HUES64 (cell line): Measurements from ENCODE around the gene DCHS1.

Experiments
- H3K27ac ChIP-seq: 2 replicates; pipeline ENCODE4 v1.7.0; 2013; ENCODE audit warnings: low read depth, low read length, inconsistent platforms
- H3K27me3 ChIP-seq: 2 replicates; pipeline ENCODE4 v1.6.1; 2013; ENCODE audit warnings: mild to moderate bottlenecking, low read length; ENCODE audit not compliant: insufficient read depth
- H3K36me3 ChIP-seq: 2 replicates; pipeline ENCODE4 v1.6.1; 2013; ENCODE audit warnings: mild to moderate bottlenecking, low read length; ENCODE audit not compliant: insufficient read depth
- H3K4me1 ChIP-seq: 2 replicates; pipeline ENCODE4 v1.6.1; 2013; ENCODE audit warnings: mild to moderate bottlenecking, low read length, moderate library complexity; ENCODE audit not compliant: insufficient read depth
- H3K4me3 ChIP-seq: 2 replicates; pipeline ENCODE4 v1.5.1; 2013; ENCODE audit warnings: mild to moderate bottlenecking, low read length, moderate library complexity
- H3K9ac ChIP-seq: 2 replicates; pipeline ENCODE4 v1.6.1; 2013; ENCODE audit warnings: mild to moderate bottlenecking, low read depth, low read length
- H3K9me3 ChIP-seq: 2 replicates; pipeline ENCODE4 v1.6.1; 2013; ENCODE audit warnings: low read depth, low read length; ENCODE audit not compliant: insufficient read depth
- WGBS: fragments of 150-250, 120-280 bp; methylation state at CpG from one replicate; pipeline ENCODE4 v1.1.7; 2013; ENCODE audit warnings: missing lambda C conversion rate; 5-methylcytosine and 5-hydroxymethylcytosine counted together

Gene DCHS1

DNA sequence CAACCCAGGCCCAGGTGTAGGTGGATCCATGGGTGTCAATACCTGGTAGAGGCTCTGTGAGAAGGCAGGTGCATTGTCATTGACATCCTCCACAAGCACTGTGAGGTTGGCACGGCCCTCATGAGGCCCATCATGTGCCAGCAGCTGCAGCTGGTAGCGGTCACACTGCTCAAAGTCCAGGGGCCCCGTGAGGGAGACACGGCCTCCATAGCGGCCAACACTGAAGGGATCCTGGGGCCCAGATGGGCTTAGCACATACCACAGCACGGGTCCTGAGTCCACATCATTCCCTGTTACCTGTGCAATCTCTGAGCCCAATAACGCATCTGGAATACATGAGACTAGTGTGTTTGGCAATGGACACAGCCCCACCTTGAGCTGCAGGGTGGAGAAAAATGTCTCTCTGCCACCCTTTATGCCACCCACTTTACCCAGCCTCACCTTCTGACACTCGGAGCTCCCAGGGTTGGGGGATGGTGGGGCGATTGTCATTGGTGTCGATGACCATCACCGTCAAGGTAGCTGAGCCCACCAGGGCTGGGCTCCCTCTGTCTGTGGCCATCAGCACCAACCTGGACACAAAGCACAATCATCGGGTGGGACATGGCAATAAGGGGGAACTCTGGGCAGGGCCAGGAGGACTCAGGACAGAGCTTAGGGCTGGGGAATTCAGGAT is 30.3 kb downstream of the DCHS1 start:
- Histone ChIP-seq H3K4me3 (no peak overlapping the region), H3K9ac (no peak overlapping the region)

DNA sequence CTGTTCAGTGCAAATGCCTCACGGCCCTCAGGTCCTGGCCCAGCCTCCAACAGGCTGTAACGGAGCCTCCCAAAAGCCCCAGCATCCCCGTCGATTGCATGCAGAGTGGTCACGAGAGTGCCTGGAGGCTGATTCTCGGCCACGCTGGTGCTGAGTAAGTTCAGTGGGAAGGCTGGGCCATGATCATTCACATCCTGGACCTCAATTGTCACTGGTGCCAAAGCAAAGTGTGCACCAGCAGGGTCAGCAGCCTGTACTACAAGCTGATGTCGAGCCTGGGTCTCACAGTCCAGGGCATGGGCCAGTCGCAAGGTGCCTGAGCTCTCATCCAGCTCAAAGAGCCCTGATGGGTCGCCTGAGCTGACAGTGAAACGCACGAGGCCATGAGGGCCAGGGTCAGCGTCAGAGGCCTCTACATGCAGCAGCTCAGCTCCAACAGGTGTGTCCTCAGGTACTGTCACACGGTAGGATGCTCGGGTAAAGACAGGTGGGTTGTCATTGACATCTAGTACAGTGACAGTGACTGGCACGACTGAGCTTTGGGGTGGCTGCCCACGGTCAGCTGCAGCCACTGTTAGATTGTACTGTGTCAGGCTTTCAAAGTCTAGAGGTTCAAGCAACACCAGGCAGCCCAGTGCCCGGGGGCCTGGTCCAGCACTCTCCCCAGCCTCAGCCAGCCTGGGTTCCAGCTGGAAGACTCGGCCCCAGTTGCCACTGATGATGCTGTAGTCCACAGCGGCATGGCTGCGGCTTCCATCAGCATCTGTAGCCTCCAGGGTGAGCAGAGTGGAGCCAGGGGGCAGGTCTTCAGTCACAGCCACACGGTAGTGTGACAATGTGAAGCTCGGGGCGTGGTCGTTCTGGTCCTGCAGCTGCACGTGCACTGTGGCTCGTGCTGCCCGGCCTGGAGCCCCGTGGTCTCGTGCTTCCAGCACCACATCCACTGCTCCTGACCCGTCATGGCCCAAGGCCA is 31.9 kb downstream of the DCHS1 start:
- 94% methylated on average over 31 of the region's 31 CpGs for WGBS
- H3K27me3 ChIP-seq: peaks cover 3% of the 10 kb centered on the region; the same call in 1 of the 2 replicates

More for the DNA sequence above, 30.3 kb downstream of the DCHS1 start:
- H3K27me3 ChIP-seq: peaks cover 19% of the 10 kb centered on the region
- no peak overlapping the region for H3K27ac ChIP-seq
- WGBS: 94% methylated on average over 12 of the region's 12 CpGs
- H3K9me3 ChIP-seq: no peaks in the 10 kb centered on the region
- H3K36me3 ChIP-seq: peaks cover 25% of the 10 kb centered on the region
- H3K4me1 ChIP-seq: peaks cover 4% of the 10 kb centered on the region

DNA sequence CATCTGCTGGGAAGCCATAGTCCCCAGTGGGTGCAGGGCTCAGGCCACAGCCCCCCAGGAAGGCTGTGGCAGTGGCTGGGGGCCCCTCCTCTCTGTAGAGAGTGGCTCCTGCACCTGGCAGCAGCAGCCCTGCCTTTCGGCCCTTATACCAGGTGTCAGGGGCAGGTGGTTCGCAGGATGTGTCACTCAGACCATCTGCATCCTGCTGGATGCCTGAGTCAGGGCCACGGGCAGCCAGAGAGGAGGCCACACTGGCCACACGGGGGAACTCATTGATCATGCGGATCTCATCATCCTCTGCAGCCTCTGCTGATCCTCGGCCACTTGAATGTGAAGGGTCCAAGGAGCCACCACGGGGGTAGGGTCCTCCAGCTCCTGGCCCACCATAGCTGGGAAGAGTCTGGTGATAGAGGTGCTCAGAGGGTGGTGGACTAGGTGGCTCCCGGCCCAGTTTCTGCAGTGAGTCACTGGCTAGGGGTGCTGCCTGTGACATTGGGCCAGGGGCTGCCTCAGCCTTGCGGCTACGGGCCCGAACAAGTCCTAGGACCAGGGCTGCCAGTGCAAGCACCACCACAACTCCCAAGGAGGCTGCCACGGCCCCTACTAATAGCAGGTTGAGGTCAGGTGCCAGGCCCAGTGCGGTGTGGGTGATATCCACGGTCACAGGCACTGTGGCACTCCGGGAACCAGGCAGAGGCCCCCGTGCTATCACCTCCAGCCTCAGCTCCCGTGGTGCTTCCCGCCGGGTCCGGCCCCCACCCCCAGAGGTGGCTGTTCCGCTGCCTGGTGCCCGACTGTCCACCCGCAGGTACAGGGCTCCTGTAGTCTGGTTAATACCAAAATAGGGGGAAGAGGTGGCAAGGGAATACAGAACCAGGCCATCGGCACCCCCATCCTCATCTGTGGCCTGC is 33.1 kb downstream of the DCHS1 start:
- Histone ChIP-seq H3K36me3 (peaks cover 19% of the 10 kb centered on the region), H3K27me3 (no peaks in the 10 kb centered on the region)
- 94% methylated on average over 24 of the region's 24 CpGs for WGBS

More for the DNA sequence above, 31.9 kb downstream of the DCHS1 start:
- H3K4me3 ChIP-seq: no peak overlapping the region
- peaks cover 14% of the 10 kb centered on the region for H3K4me1 ChIP-seq
- no peak overlapping the region for H3K27ac ChIP-seq
- peaks cover 20% of the 10 kb centered on the region for H3K36me3 ChIP-seq
- no peak overlapping the region for H3K9ac ChIP-seq
- H3K9me3 ChIP-seq: no peaks in the 10 kb centered on the region

DNA sequence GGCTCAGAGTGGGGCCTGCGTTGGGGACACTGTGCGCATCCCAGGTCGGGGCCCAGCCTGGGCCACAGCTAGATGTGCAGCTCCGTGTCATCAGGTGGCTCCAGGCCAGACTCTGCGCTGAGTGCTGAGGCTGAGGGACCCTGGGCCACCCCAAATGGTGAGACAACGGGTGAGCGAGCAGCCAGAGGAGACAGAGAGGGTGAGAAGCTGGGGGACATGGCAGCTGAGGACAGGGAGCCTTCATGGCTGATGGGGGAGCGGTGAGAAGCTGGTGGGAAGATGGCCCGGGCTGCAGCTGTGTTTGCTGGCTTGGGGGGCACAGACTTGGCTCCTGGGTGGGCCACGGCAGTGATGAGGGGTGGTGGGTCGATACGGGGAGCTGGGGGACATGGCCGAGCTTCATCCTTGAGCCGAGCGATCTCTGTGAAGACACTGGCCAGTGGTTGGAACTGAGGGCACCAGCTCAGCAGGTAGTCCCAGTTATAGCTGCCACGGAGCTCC is 33.8 kb downstream of the DCHS1 start:
- H3K27me3 ChIP-seq: no peaks in the 10 kb centered on the region
- WGBS: 93% methylated on average over 16 of the region's 16 CpGs
- H3K9me3 ChIP-seq: no peaks in the 10 kb centered on the region
- H3K4me1 ChIP-seq: peaks cover 20% of the 10 kb centered on the region
- no peak overlapping the region for H3K27ac ChIP-seq
- H3K36me3 ChIP-seq: peaks cover 14% of the 10 kb centered on the region
- H3K9ac ChIP-seq: no peak overlapping the region
- H3K4me3 ChIP-seq: no peak overlapping the region

More for the DNA sequence above, 33.1 kb downstream of the DCHS1 start:
- no peak overlapping the region for H3K27ac ChIP-seq
- H3K4me1 ChIP-seq: peaks cover 20% of the 10 kb centered on the region
- no peak overlapping the region for H3K9ac ChIP-seq
- H3K4me3 ChIP-seq: no peak overlapping the region
- H3K9me3 ChIP-seq: no peaks in the 10 kb centered on the region

DNA sequence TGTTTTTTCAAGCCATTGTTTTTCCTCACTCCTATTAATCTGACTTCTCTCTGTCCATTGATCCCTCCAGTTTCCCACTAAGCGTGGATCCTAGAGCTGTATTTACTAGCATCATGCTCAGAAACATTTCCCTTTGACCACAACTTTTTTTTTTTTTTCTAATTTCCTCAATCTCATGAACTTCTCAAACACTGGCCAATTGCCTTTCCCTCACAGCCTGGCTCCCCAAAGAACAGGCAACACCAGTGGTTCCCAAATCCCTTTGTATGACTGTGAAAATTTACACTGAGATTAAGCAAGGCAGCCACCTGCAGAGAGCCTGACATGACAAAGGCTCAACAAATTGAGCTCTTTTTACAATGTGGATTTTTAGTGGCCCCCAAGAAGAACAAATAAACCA is 35.0 kb downstream of the DCHS1 start:
- Histone ChIP-seq H3K4me1 (peaks cover 20% of the 10 kb centered on the region), H3K27ac (no peak overlapping the region), H3K36me3 (peaks cover 18% of the 10 kb centered on the region), H3K4me3 (no peak overlapping the region), H3K9me3 (no peaks in the 10 kb centered on the region), H3K9ac (no peak overlapping the region), H3K27me3 (no peaks in the 10 kb centered on the region)
- 84% methylated on average over 1 of the region's 1 CpG for WGBS

DNA sequence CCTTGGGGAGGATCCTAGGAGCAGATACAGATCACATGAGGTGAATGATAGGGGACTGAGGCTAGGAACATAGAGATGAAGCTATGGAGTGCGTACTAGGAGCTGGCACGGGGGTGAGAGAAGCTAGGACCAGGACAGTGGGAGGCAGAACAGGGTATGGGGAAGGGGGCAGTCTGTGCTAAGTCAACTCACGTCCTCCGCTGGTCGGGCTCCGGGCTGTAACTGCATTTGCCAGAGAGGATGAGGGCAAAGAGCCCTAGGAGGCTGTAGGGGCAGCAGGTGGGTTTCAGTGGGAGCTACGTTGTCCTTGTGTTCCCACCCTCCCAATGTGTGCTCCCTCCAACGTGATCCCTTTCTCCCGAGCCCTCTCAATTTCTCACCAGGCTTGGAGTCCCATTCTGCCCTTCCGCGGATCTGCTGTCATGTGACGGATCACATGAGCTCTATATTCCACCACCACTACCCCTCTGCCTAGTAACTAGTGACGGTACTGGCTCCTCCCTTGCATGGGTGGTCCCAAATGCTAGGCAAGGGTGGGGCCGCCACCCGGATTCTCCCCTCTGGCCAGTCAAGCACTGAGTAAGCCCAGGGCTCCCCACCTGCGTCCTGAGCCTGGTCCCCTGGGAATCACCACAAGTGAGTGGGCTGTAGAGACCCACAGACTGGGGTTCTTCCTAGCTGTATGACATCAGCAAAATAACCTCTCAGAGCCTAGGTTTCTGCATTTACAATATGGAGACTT is 36.4 kb downstream of the DCHS1 start, which contains the start of gene TPP1:
TPP1 (minus strand) TSS at position 419 of the 742 bp plus-strand sequence; CDS start at position 397, 22 bp downstream.
- Histone ChIP-seq H3K27me3 (no peaks in the 10 kb centered on the region), H3K9ac (peak within 1 kb of the TSS; percentile 78)
- WGBS: under 1% methylated on average over 16 of the region's 16 CpGs

DNA sequence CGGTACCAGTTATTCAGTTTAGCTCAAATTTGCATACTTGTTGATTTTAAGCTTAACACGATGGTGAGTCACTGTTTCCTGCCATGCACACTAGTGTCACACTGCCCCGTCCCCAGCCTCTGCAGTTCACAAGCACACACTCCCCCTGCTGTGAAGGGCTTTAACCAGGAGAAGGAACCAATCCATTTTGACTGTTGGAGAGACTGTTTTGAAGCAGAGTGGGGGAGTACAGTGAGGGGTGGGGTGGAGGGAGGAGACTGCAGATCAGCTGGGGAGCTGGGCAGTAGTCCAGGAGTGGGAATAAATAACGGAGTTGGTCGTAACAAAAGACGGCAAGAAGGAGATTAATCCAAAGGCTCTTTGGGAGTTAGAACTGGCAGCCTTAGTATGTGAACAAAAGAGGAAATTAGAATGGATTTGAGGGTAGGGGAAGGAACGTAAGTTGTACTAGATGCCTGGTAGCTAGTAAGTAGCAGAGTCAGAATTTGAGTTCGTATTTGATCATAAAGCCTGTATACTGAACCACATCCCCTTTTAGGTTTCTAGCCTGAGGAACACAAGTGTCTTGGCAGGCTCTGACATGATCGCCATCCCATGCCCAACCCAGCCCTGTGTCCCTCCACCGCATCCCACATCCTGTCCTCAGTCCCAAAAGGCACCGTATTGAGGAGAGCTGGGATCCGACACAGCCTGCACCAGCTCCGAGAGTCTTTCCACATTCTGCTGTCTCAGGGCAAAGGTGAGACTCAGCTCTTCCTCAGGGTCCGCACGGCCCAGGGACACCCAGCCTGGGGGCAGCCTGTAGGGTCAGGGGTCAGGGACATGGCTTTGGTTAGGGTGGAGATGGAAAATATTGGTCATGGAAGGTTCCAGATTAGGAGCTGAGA is 37.2 kb downstream of the DCHS1 start:
- WGBS: 51% methylated on average over 15 of the region's 15 CpGs
- H3K27me3 ChIP-seq: no peaks in the 10 kb centered on the region
- peak overlapping the region; percentile 84 for H3K4me3 ChIP-seq
- H3K9me3 ChIP-seq: no peaks in the 10 kb centered on the region
- peak overlapping the region; percentile 78 for H3K9ac ChIP-seq
- no peak overlapping the region for H3K27ac ChIP-seq
- peaks cover 20% of the 10 kb centered on the region for H3K4me1 ChIP-seq
- H3K36me3 ChIP-seq: peaks cover 18% of the 10 kb centered on the region

More for the DNA sequence above, 36.4 kb downstream of the DCHS1 start, which contains the start of gene TPP1:
- Histone ChIP-seq H3K9me3 (no peaks in the 10 kb centered on the region), H3K4me3 (peak within 1 kb of the TSS; percentile 84), H3K4me1 (peaks cover 20% of the 10 kb centered on the region), H3K27ac (no peak within 1 kb of the TSS), H3K36me3 (peaks cover 14% of the 10 kb centered on the region)

DNA sequence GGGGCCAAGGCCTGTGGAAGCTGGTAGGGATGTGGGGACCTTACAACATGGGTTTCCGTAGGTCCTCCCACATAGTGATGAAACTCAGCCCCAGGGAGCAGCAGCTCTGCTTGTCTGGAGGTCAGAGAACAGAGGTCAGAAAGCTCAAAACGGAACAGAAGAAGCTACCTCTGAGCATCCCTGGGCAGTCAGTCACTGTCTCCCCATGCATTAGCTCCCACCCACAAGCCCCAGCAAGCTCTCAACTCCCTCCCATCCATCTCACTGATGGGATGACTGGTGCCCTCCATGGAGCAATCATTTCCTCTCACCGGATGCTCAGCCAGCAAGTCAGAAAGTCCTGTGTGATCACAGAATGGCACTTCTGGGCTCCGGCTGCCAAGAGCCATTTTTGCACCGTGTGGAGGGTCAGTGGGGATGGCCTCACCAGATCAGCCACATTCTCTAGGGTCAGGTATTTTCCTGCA is 38.3 kb downstream of the DCHS1 start:
- WGBS: 90% methylated on average over 5 of the region's 5 CpGs
- H3K9me3 ChIP-seq: no peaks in the 10 kb centered on the region
- H3K9ac ChIP-seq: no peak overlapping the region
- H3K27ac ChIP-seq: no peak overlapping the region
- H3K4me3 ChIP-seq: no peak overlapping the region
- no peaks in the 10 kb centered on the region for H3K27me3 ChIP-seq
- H3K36me3 ChIP-seq: peaks cover 18% of the 10 kb centered on the region
- H3K4me1 ChIP-seq: peaks cover 25% of the 10 kb centered on the region

DNA sequence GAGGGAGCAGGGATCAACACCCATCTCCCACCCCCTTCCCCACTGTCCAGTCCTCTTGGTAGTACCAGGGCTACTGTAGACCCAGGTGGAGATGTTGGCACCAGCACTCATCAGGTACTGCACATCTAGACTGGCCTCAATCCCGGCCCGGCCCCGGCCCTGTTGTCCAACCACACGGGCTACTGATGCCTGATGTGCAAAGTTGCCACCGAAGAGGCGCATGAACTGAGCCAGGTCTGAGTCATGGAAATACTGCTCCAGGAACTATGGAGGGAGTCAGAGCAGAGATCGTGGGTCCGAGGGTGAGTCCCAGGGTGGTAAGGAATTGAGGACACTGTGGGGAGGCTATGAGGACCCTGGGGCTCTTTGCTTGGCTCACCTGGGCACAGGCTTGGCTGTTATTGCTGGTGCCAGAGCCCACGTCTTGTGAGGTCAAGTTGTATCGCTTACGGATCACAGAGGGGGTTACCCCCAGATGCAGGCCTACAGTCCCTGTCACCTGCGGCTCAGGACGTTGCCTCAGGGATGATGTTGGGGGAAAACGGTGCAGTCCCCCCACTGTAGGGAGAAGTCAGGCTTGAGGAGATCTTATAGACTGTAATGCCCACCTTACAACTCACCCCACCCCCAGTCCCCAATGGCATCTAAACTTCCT is 38.9 kb downstream of the DCHS1 start:
- 93% methylated on average over 14 of the region's 14 CpGs for WGBS
- no peak overlapping the region for H3K27ac ChIP-seq
- no peaks in the 10 kb centered on the region for H3K27me3 ChIP-seq
- peaks cover 25% of the 10 kb centered on the region for H3K4me1 ChIP-seq
- peaks cover 18% of the 10 kb centered on the region for H3K36me3 ChIP-seq
- no peaks in the 10 kb centered on the region for H3K9me3 ChIP-seq
- no peak overlapping the region for H3K4me3 ChIP-seq
- no peak overlapping the region for H3K9ac ChIP-seq
